WTC11 (cell line): ENCODE data around the gene MLYCD. TPM values are rescaled to one million over a fixed set of nuclear protein-coding genes. Genes with fewer than 3 reads are reported as not detected.

ENCODE experiments used
- ATAC-seq: fragments of 200-7000 bp; cut with Tn5 transposase; 2 replicates; pipeline ENCODE4 v1.10.0; 2021; ENCODE audit warnings: mild to moderate bottlenecking, moderate library complexity
- CTCF ChIA-PET: fragments of 300-600 bp; sonication (Branson Sonifier 250); formaldehyde crosslinking; loops from one replicate; lab custom pipeline; 2021; ENCODE audit warnings: antibody characterized with exemption; lab: Charles Lee
- POLR2A ChIA-PET: fragments of 350-600 bp; sonication (Branson Sonifier 250); formaldehyde crosslinking; loops from one replicate; lab custom pipeline; 2021; ENCODE audit warnings: antibody characterized with exemption; lab: Charles Lee
- DNase-seq: peaks from one replicate; pipeline ENCODE4 v3.0.0; 2021; ENCODE audit warnings: low spot score
- H3K27ac Mint-ChIP-seq: 2 replicates; pipeline ENCODE4 v1.8.0; 2021; ENCODE audit warnings: mixed read lengths
- H3K27me3 Mint-ChIP-seq: 2 replicates; pipeline ENCODE4 v1.8.0; 2021; ENCODE audit warnings: low read depth, mild to moderate bottlenecking, moderate library complexity, mixed read lengths
- H3K36me3 Mint-ChIP-seq: 2 replicates; pipeline ENCODE4 v1.8.0; 2021; ENCODE audit warnings: mixed read lengths
- H3K4me1 Mint-ChIP-seq: 2 replicates; pipeline ENCODE4 v1.8.0; 2022; ENCODE audit warnings: mixed read lengths
- H3K4me3 Mint-ChIP-seq: 2 replicates; pipeline ENCODE4 v1.8.0; 2021; ENCODE audit warnings: mild to moderate bottlenecking, moderate library complexity, mixed read lengths
- H3K9me3 Mint-ChIP-seq: 2 replicates; pipeline ENCODE4 v1.8.0; 2021; ENCODE audit warnings: mixed read lengths
- AFF4 ChIP-seq: sonication (generic); formaldehyde crosslinking; IDR thresholded peaks from 2 replicates; pipeline ENCODE4 v1.8.1; 2023; ENCODE audit warnings: mild to moderate bottlenecking, missing genetic modification reagents, borderline replicate concordance
- AR ChIP-seq: fragments of 250-450 bp; sonication (Bioruptor Pico); IDR thresholded peaks from 2 replicates; pipeline ENCODE4 v1.9.0; 2021; ENCODE audit warnings: mild to moderate bottlenecking
- E2F5 ChIP-seq: sonication (generic); formaldehyde crosslinking; IDR thresholded peaks from 2 replicates; pipeline ENCODE4 v1.8.1; 2022; ENCODE audit warnings: mild to moderate bottlenecking, moderate library complexity, missing genetic modification reagents
- ELF4 ChIP-seq: sonication (generic); formaldehyde crosslinking; IDR thresholded peaks from 2 replicates; pipeline ENCODE4 v1.8.1; 2022; ENCODE audit warnings: low read depth, mild to moderate bottlenecking, moderate library complexity, missing genetic modification reagents
- EMX1 ChIP-seq: fragments of 250-450 bp; sonication (Bioruptor Pico); IDR thresholded peaks from 2 replicates; pipeline ENCODE4 v1.8.0; 2021; ENCODE audit warnings: mild to moderate bottlenecking
- JAZF1 ChIP-seq: fragments of 250-450 bp; sonication (Bioruptor Pico); IDR thresholded peaks from 2 replicates; pipeline ENCODE4 v1.9.0; 2021; ENCODE audit warnings: moderate library complexity, mild to moderate bottlenecking, inconsistent platforms
- MXD4 ChIP-seq: fragments of 250-450 bp; sonication (Bioruptor Pico); IDR thresholded peaks from 2 replicates; pipeline ENCODE4 v1.8.0; 2021; ENCODE audit warnings: mild to moderate bottlenecking, moderate library complexity, borderline replicate concordance
- NR3C1 ChIP-seq: sonication (generic); formaldehyde crosslinking; conservative IDR thresholded peaks from 2 replicates; pipeline ENCODE4 v1.8.1; 2023; ENCODE audit warnings: low read depth, mild to moderate bottlenecking, missing genetic modification reagents
- OVOL2 ChIP-seq: fragments of 250-450 bp; sonication (Bioruptor Pico); IDR thresholded peaks from 2 replicates; pipeline ENCODE4 v1.9.0; 2021; ENCODE audit warnings: mild to moderate bottlenecking, borderline replicate concordance
- PRDM15 ChIP-seq: sonication (generic); formaldehyde crosslinking; IDR thresholded peaks from 2 replicates; pipeline ENCODE4 v1.8.0; 2022; ENCODE audit warnings: missing genetic modification reagents
- PREB ChIP-seq: sonication (generic); formaldehyde crosslinking; IDR thresholded peaks from 2 replicates; pipeline ENCODE4 v1.8.1; 2022; ENCODE audit warnings: mild to moderate bottlenecking, missing genetic modification reagents, moderate library complexity, borderline replicate concordance
- RELA ChIP-seq: sonication (generic); formaldehyde crosslinking; IDR thresholded peaks from 2 replicates; pipeline ENCODE4 v1.8.1; 2022; ENCODE audit warnings: missing genetic modification reagents, mild to moderate bottlenecking, borderline replicate concordance
- SMAD4 ChIP-seq: sonication (generic); formaldehyde crosslinking; IDR thresholded peaks from 2 replicates; pipeline ENCODE4 v1.8.0; 2022; ENCODE audit warnings: mild to moderate bottlenecking, missing genetic modification reagents
- TCF7 ChIP-seq: sonication (generic); formaldehyde crosslinking; IDR thresholded peaks from 2 replicates; pipeline ENCODE4 v1.8.0; 2022; ENCODE audit warnings: mild to moderate bottlenecking, low read depth, missing genetic modification reagents, moderate library complexity
- USF1 ChIP-seq: sonication (generic); formaldehyde crosslinking; IDR thresholded peaks from 2 replicates; pipeline ENCODE4 v1.8.0; 2022; ENCODE audit warnings: mild to moderate bottlenecking, missing genetic modification reagents
- ZNF138 ChIP-seq: sonication (generic); formaldehyde crosslinking; conservative IDR thresholded peaks from 2 replicates; pipeline ENCODE4 v1.8.1; 2022; ENCODE audit warnings: mild to moderate bottlenecking, moderate library complexity, missing genetic modification reagents
- ZNF416 ChIP-seq: fragments of 250-450 bp; sonication (Bioruptor Pico); IDR thresholded peaks from 2 replicates; pipeline ENCODE4 v1.9.0; 2021; ENCODE audit warnings: mild to moderate bottlenecking, inconsistent platforms
- ZNF532 ChIP-seq: fragments of 250-450 bp; sonication (Bioruptor Pico); IDR thresholded peaks from 2 replicates; pipeline ENCODE4 v1.9.0; 2021; ENCODE audit warnings: mild to moderate bottlenecking, borderline replicate concordance
- total RNA-seq: library from RNA; stranded (reverse); gene quantifications from 3 replicates; pipeline ENCODE4 v1.2.3, GENCODE V29; 2021

MLYCD gene
- total RNA-seq, 1 experiment from 2014 or later: 6.3 TPM

- TF ChIP-seq ZNF138 (CRISPR knock-in tag) (no peak), ELF4 (CRISPR knock-in tag) (no peak), JAZF1 (CRISPR knock-in tag) (no peak), RELA (no peak), PREB (CRISPR knock-in tag) (no peak), TCF7 (CRISPR knock-in tag) (no peak), ZNF532 (CRISPR knock-in tag) (no peak), ZNF416 (no peak), NR3C1 (CRISPR knock-in tag) (no peak), PRDM15 (CRISPR knock-in tag) (no peak), E2F5 (CRISPR knock-in tag) (no peak), MXD4 (CRISPR knock-in tag) (no peak), EMX1 (CRISPR knock-in tag) (no peak), SMAD4 (no peak), AFF4 (CRISPR knock-in tag) (no peak), OVOL2 (CRISPR knock-in tag) (no peak), AR (CRISPR knock-in tag) (no peak), USF1 (no peak)
- POLR2A ChIA-PET: interaction anchor here (0.6 kb wide), 1 partner anchor 1735 kb away, joined by 3 read pairs; no protein-coding TSS in a partner anchor
- H3K36me3 Mint-ChIP-seq: no peaks in the 10 kb centered on the region
- peaks cover 5% of the 10 kb centered on the region; the same call in 1 of the 2 replicates for H3K9me3 Mint-ChIP-seq
- DNase-seq (no peak), ATAC-seq (no peak)
- H3K27me3 Mint-ChIP-seq: no peaks in the 10 kb centered on the region
- H3K4me3 Mint-ChIP-seq: no peak overlapping the region
- CTCF ChIA-PET: interaction anchor here (0.5 to 1.7 kb wide), 3 partner anchors 8 to 16 kb away, joined by 3 to 9 read pairs (median 4); no protein-coding TSS in a partner anchor
- H3K4me1 Mint-ChIP-seq: no peaks in the 10 kb centered on the region
- H3K27ac Mint-ChIP-seq: no peak overlapping the region
These were observed 48.8 kb downstream of the MLYCD start for GRCh38 chr16:83947642-83948234.
